ENCODE data around the gene ZNF785.

The ZNF785 gene

GRCh38 chr16:30567991-30568638, 17.4 kb downstream of the ZNF785 start:
- in situ Hi-C loops (cut with MboI; ENCODE audit: low pct_unique_long_range_greater_than_20kb, low sequenced_read_pairs), result no loop called here
- peak; percentile 85 for DNase-seq

- in situ Hi-C loops (cut with MboI; ENCODE audit: low pct_unique_long_range_greater_than_20kb, low sequenced_read_pairs), result no loop called here
- no peak for DNase-seq
Measured at GRCh38 chr16:30567160-30567990, 18.1 kb downstream of the ZNF785 start.

GRCh38 chr16:30566531-30566930, 19.0 kb downstream of the ZNF785 start:
- in situ Hi-C loops (cut with MboI; ENCODE audit: low pct_unique_long_range_greater_than_20kb, low sequenced_read_pairs), result no loop called here
- DNase-seq, result no peak

- no peak for DNase-seq
- in situ Hi-C loops (cut with MboI; ENCODE audit: low pct_unique_long_range_greater_than_20kb, low sequenced_read_pairs), result no loop called here
Measured at GRCh38 chr16:30565984-30566383, 19.5 kb downstream of the ZNF785 start.

GRCh38 chr16:30565526-30565925, 20.0 kb downstream of the ZNF785 start:
- in situ Hi-C loops (cut with MboI; ENCODE audit: low pct_unique_long_range_greater_than_20kb, low sequenced_read_pairs), result no loop called here

GRCh38 chr16:30562021-30562420, 23.5 kb downstream of the ZNF785 start:
- DNase-seq, result no peak
- in situ Hi-C loops (cut with MboI; ENCODE audit: low pct_unique_long_range_greater_than_20kb, low sequenced_read_pairs), result no loop called here

More at GRCh38 chr16:30565526-30565925, 20.0 kb downstream of the ZNF785 start:
- no peak for DNase-seq

GRCh38 chr16:30561089-30561816, 24.2 kb downstream of the ZNF785 start:
- in situ Hi-C loops (cut with MboI; ENCODE audit: low pct_unique_long_range_greater_than_20kb, low sequenced_read_pairs), result no loop called here

GRCh38 chr16:30559690-30560089, 25.8 kb downstream of the ZNF785 start:
- peak; percentile 45 for DNase-seq
- in situ Hi-C loops (cut with MboI; ENCODE audit: low pct_unique_long_range_greater_than_20kb, low sequenced_read_pairs), result no loop called here

More at GRCh38 chr16:30561089-30561816, 24.2 kb downstream of the ZNF785 start:
- peak; percentile 50 for DNase-seq

GRCh38 chr16:30558789-30559377, 26.6 kb downstream of the ZNF785 start:
- no peak for DNase-seq
- in situ Hi-C loops (cut with MboI; ENCODE audit: low pct_unique_long_range_greater_than_20kb, low sequenced_read_pairs), result no loop called here

GRCh38 chr16:30557957-30558788, 27.3 kb downstream of the ZNF785 start, which contains the start of gene ZNF764:
Gene ZNF764, minus strand, starts transcription at chr16:30558374. Its CDS starts 192 bp downstream, at chr16:30558182.
- in situ Hi-C loops (cut with MboI; ENCODE audit: low pct_unique_long_range_greater_than_20kb, low sequenced_read_pairs), result no loop called here
- peak; percentile 97 for DNase-seq

GRCh38 chr16:30557707-30557956, 27.9 kb downstream of the ZNF785 start:
- no peak for DNase-seq
- in situ Hi-C loops (cut with MboI; ENCODE audit: low pct_unique_long_range_greater_than_20kb, low sequenced_read_pairs), result no loop called here

GRCh38 chr16:30556125-30556473, 29.4 kb downstream of the ZNF785 start:
- in situ Hi-C loops (cut with MboI; ENCODE audit: low pct_unique_long_range_greater_than_20kb, low sequenced_read_pairs), result no loop called here
- no peak for DNase-seq

GRCh38 chr16:30555315-30556124, 30.0 kb downstream of the ZNF785 start:
- in situ Hi-C loops (cut with MboI; ENCODE audit: low pct_unique_long_range_greater_than_20kb, low sequenced_read_pairs), result no loop called here

GRCh38 chr16:30554557-30555314, 30.8 kb downstream of the ZNF785 start:
- in situ Hi-C loops (cut with MboI; ENCODE audit: low pct_unique_long_range_greater_than_20kb, low sequenced_read_pairs), result no loop called here
- no peak for DNase-seq

More at GRCh38 chr16:30555315-30556124, 30.0 kb downstream of the ZNF785 start:
- DNase-seq, result no peak

GRCh38 chr16:30553393-30553899, 32.1 kb downstream of the ZNF785 start:
- peak; percentile 49 for DNase-seq
- in situ Hi-C loops (cut with MboI; ENCODE audit: low pct_unique_long_range_greater_than_20kb, low sequenced_read_pairs), result no loop called here

GRCh38 chr16:30552956-30553355, 32.5 kb downstream of the ZNF785 start:
- no peak for DNase-seq

GRCh38 chr16:30551781-30552180, 33.7 kb downstream of the ZNF785 start:
- in situ Hi-C loops (cut with MboI; ENCODE audit: low pct_unique_long_range_greater_than_20kb, low sequenced_read_pairs), result no loop called here
- DNase-seq, result no peak

More at GRCh38 chr16:30552956-30553355, 32.5 kb downstream of the ZNF785 start:
- in situ Hi-C loops (cut with MboI; ENCODE audit: low pct_unique_long_range_greater_than_20kb, low sequenced_read_pairs), result no loop called here
